Putamen (tissue), 1 donor: ENCODE results near the gene KCNMB2.

Experiments
- DNase-seq: peaks from one replicate; pipeline ENCODE4 v3.0.0-alpha.2; 2016; ENCODE audit warnings: low spot score

KCNMB2 gene

DNA sequence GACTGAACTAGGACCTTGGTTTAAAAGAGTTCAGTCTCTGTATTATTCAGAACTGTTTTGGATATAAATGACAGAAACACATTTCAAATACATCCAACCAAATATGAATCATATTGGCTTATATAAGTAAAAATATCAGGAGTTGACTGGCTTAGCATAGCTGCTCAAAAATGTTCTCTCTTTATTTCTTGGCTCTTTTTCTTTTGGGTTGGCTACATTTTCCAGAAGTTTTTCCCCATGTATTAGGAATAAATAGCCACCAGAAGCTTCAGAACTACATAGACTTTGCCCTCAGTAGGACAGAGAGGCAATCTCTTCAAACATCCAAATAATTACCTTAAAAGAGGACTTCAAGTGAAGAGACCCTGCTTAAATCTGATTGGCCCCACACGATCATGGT lies 32.7 kb downstream of the KCNMB2 start:
- DNase-seq: no peak

DNA sequence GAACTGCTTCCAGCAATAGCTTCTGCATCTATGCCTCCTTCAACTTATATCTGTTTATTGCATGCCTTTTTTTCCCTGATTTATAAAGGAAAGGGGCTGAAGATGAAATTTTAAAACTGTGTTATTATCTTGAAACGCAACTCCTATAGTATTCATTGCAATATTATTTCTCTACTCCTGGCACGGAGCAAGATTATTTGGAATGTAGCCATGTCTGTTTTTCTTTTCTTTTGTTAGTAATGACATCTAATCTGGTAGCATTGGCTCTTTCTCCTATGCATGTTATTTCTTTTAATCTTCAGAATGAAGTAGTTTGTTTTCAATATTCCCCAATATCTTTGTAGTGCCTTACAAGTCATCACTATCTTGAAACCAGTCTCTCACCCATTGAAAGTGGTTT lies 33.6 kb downstream of the KCNMB2 start:
- no peak for DNase-seq

DNA sequence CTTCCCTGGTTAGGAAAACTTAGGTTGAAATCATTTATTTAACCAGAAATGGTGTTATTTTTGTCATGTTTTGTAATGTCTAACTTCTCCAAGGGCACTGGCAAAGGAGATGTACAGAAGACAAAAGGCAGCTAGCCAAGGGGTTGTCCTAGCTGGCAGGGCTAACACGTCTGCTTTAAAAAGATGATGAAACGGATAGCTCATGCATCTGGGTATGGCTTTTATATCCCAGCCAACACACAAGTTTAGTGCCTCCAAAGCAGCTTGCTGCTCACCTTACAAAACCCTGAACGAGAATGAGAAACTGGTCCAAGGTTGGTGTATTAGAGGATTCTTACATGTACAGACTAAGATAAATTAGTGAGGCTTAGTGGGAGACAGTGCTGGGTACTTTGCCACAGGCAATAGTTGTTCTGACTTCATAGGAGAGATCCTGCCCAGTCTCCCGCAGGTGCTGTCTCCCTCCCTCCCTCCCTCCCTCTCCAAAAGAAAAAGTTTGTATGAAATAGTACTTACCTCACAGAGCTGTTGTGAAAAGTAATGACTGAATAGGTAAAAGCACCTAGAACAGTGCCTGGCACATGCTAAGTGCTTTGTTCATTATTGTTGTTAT lies 47.8 kb downstream of the KCNMB2 start:
- DNase-seq: no peak

DNA sequence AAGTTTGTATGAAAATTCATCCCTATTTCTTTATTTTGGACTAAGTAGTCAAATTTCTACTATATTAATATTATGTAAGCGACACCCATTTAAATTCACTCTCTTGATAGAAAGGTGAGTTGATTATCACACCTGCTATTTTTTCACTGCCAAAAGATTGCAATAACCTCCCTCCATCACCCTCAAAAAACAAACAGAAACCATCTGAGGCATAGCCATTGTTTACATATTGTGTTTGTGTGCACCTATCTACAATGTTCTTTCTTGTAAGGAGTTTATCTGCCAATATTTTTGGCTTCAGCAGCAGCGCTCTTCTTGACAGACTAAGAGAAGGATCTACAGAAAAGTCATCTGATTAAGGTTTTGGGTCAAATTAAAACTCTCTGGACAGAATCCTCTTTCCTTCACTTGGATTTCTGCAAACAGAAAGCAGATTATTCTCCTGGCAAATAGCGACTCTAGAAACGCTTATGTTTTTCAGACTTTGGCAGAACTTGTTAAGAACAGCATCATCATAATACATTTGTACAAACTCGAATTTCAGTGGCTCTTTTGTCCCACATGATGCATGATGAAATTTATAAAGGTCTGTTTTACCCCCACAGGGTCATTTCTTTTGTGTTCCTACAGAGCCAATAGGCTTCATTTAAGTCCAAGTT lies 48.6 kb downstream of the KCNMB2 start:
- DNase-seq: no peak

DNA sequence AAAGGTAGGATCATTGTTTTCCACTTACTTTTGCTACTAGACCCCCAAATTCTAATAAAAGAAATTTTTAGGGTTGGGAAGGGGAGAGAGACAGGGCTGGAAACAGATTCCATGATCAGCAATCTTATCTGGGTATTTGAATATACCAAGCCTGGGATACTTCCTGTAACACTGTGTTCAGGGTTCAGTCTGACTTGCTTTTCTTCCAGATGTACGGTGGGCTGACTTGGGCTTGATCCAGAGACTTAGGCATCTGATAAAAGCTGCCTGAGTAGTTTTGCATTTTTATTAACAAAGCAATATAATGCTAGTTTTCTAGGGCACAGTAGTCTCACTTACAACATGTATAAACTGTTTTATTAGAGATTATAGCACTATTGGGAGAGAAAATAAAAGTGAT lies 49.2 kb downstream of the KCNMB2 start:
- no peak for DNase-seq

DNA sequence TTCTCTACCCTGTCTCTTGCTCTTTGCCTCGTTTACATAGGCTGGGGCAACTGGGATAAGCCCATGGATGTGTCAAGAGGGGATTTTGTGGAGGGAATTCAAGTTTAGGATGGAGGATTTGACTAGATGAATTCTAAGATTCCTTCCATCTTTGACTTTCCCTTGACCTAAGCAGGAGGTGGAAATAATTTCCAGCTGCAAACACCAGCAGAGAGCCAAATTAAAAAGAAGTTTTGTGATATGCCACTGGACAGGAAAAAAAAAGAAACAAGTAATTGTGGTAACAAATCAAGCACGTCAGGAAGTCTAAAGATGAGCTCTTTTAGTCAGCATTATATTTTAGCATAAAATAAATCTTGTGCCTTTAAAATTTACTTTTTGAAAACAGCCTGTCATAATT lies 49.8 kb downstream of the KCNMB2 start:
- DNase-seq: no peak

DNA sequence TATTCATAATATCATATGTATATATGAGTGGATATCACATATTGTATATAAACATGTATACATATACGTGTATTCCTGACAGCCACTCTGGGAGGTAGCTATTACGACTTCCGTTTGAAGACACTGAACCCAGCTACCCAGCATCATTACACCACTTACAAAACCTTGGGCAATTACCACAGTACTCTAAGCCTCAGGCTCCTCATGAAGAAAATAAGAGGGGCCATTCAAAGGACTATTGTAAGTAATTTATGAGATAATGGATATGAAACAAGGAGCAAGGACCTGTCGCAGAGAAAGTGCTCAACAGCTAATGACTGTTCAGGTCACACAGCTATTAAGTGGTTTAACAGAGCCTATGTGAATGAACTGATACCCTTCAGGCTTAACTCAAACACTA lies 52.4 kb downstream of the KCNMB2 start:
- DNase-seq: no peak

DNA sequence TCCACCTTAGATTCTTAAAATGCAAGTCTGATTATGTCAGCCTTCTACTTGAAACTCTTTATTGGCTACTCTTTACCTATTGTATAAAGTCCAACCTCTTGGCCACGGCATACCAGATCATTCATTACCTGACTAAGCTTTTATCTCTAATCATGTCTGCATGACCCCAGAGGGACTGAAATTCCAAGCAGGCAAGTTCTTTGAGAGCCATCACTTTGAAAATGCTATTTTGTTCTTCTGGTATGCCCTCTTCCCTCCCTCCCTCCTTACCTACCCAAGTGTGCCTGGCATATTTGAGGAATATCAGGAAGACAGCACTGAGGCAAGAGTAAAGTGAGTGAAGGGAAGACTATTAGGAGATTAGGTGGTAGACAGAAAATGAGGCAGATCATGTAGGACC lies 57.5 kb downstream of the KCNMB2 start:
- DNase-seq: no peak

DNA sequence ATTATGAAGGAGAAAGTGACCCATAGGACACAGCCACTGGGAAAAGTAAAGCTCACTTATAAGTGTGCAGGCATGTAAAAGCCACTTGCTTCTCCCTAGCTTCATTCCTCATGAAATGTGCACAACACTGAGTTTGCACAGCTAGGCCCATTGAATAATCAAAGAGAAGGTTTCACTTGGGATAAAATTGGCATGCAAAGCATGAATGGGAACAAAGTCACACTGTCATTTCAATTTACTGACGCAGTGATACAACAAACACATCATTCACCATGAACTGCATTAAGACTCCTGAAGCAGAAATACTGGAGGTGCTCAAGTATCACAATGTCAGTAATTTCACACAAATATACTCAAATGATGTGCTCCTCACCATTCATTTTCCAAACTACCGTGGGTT lies 61.1 kb downstream of the KCNMB2 start:
- DNase-seq: peak; percentile 15

DNA sequence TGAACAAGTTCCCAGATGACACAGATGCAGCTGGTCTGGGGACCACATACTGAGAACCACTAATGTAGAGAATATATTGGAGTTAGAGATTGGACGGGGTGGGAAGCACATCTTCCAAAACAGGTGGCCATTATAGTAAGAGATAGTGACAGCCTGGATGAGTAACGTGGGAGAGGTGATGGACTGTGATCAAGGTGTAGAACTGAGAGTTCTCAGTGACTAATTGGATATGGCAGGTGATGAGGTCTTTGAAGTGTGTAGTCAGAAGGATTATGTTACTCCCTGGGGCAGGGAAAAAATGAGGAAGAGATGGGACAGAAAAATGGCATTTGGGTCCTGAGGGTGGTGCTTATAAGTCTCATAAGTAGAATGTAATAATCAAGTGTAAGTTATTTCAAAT lies 66.6 kb downstream of the KCNMB2 start:
- no peak for DNase-seq

DNA sequence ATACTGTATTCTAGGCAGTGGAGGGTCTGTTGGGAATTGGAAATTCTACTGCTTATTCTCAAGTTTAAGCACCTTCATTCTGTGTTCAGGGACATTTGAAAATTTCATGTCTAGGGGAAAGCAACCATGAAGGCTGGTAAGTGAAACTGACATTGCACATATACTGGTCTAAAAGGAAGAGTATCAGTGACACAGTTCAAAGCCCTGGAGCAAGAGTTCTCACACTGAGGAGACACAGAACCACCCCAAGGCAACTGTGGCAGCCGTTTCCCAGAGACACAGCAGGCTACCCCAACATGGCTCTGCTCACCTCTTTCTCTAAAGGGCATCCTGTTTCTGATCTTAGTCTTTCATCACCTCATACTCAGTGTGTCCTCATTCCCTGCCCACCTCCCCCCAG lies 67.5 kb downstream of the KCNMB2 start:
- DNase-seq: no peak

DNA sequence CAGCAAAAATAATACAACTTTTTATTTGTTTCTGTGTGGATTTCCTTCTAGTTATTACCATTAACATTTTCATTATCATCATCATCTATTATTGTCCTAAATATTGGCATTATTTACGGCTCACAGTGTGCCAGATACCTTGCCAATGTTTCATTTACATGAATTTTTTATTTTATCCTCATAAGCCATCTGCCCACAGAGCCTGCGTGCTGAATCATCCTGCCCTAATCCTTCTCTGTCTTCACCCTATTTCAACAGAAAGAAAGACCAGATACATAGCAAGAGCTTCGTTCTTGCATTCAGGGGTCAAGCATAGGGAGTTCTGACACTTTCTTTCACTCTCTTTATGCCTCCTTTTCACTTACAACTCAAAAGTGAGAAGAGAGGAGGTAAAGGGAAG lies 82.0 kb downstream of the KCNMB2 start:
- DNase-seq: no peak

DNA sequence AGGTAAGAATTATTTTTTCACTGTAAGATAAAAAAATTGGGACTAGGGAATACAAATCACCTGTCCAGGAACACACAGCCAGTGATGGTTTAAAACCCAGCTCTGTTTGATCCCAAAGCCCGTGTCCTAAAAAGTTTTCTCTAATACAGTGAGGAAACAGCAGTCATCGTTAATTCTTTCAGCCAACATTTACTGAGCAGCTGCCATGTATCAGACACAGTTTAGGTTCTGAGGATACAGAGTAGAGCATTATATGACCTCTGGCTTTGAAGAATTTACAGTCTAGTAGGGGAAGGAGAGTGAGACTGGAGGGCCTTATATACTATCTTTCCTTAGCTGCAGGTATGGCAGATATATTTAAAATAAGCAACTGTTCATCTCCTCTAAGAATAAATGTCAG lies 82.7 kb downstream of the KCNMB2 start:
- no peak for DNase-seq

DNA sequence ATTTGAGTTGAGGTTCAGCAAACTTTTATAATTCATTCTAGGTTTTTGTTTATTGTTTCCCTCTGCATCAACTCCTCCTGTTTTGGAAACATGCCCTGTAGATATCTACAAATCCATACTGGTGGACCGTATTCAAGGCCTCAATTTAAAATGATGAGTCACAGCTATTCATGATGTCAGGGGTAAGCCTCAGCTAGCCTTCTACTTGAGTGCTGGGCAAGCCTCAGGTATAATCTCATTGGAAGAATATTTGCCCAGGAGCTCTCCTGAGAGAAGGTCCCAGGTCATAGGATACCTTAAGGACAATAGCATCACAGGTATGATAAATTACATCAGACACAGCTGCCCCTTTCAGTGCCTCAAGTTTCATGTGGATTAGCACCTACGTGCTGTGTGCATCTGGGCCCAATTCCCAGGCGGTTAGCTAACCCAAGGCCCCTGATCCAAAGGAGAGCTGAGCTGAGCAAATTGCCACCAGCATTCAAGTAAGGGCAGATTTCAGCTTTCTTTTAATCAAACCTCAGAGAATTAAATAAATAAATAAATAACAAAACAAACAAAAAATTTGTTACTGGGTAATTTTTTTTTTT lies 87.5 kb downstream of the KCNMB2 start:
- DNase-seq: no peak

DNA sequence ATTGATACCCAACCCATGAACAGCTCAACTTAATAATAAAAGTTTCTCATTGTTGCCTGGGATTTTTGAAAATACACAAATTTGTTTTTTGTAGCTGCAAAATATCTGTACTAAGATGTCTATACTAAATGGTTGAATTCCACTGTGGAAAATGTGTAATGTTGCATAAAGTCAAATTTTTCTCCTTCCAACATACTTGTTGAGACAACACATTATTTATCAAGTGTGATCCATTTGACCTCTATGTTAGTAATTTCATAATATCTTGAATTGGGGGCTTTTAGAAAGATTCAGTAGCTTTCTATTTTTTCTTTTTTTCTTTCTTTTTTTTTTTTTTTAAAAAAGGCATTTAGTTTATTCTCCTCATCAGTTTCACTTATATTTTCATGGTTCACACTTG lies 88.0 kb downstream of the KCNMB2 start:
- DNase-seq: no peak

DNA sequence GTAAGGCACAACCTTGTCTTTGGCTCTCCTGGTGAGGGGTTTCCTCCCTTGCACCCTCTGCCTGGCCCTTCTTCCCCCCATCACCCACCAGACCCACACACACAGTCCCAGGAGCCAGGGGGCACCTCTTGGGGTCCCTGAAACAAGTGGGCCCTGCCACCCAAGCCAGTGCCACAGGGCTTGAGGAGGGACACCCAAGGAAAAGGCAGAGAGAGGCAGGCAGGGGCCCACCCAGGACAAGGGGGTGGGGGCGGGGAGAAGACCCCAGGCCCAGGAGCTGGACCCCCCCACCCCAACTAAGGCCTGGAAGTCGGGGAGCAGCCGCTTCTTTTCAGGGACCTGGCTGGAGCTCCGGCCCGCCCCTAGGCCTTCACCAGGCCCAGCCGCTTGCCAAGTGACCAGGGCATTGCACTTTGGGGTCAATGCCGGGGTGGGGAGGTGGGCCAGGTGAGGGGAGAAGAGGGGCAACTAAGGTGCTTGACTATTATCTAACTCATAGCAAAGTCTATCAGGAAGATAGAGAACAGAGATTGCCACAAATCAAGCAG lies 88.9 kb downstream of the KCNMB2 start:
- no peak for DNase-seq

DNA sequence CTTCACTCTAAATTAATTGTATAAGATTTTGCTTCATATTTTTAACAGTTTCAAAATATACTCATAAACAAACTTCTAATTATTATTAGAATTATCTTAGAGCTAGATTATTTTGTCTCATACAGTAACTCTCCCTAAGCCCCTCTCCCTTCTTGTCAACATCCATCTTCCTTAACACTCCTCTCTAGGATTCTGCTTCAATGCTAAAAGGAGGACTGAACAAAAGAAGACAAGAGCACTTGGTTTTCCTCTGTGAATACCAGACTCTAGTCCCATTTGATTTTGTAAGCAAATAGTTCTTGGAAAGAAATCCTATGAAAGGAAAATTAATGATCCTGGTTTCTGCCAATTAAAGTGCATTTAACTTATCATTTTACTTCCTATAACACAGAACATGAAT lies 91.8 kb downstream of the KCNMB2 start:
- no peak for DNase-seq

DNA sequence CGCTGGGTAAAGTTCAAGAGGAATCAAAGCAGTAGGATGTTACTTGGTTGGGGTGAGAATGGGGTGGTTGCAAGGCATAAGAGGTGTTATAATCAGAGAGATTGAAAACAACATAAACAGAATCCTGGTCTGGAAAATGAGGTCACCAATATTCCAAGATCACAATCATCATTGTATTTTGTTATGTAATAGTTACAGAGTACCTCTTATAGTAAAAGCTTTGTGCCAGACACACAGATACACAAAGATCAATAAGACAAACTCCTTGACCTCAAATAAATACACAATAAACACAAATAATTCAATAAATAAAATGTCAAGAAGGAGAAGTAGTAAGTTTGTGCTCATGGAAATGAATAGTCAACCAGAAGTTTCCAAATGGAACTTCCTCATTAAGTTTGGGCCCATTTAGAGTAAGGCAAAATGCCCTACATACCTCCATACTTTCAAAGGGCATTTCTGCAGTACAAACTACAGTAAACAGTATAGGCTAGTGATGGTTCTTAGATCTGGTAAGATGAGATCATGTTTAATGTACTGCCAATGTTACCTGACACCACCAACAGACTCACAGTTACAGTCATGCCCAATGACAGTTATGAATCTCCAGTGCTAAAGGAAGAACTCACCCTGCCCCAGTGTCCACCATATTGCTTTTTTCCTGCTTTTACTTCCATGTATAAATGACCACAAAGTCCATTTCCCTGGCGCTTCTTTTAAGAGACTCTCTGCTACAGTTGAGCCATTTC lies 93.4 kb downstream of the KCNMB2 start:
- no peak for DNase-seq

DNA sequence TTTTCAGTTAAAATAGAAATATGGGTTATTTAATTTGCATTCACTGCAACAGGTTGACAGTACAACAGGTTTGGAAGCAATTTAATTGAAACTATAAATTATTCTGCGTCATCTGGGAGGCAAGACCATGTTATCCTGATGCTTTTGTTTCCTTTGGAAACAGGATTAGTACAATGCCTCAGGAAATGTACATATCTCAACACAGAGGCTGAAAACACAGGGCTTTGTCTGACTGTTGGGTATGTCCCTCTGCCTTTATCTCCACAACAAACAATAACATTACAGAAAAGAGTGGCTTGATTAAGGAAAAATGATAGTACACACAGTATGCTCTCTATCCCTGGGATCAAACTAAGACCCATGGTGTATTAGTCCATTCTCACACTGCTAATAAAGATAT lies 95.7 kb downstream of the KCNMB2 start:
- no peak for DNase-seq

DNA sequence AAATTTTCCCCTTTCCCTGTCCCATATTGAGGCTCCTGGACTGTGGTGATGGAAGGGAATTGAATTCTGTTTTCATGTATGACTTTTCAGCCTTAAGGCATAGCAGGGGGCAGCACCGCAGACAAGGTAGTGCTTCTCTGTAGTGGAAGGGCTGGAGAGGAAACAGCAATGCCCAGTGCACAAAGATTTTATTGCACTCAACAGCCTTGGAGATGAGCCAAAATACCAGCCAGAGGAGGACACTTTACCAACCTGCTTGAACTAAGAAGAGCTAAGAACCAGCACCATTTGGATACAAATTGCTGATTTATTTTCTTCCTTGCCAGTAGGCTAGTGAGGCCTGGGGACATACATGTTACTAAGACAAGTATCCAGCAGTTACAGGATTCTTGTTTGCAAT lies 98.7 kb downstream of the KCNMB2 start:
- no peak for DNase-seq

DNA sequence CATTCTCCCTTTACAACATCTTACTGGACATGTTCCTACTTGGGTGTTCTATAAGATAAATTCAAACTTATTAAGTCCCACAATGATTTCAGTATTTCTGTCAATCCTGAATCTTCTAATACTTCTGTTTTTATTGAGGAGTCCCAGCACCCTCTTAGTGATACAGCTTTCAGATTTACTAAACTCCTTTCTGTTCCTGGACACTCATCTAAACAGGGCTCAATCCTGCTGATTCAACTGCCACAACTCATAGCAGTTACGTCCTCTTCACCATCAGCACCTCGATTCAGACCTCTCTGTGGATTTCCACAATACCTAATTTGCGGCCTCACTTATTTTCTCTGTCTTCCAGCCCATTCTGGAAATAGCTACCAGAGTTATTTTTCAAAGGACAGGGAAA lies 101.6 kb downstream of the KCNMB2 start:
- DNase-seq: no peak

DNA sequence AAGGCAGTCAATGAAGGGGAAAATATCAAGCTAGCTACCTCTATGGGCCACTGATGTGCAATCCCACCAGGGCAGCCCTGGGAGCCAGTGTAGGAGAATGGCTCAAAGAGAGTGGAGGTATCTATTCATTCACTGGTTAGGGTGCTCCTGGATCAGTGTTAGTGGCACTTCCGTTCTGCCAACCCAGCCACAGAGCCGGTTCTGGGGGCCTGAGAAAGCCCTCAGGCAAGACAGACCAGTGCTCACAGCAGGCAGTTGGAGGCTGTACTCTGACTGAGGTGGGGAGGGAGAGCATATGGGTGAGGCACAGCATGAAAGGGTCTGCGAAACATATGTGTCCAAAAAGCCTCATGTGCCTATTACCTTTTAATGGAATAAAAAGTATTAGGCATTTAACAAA lies 109.3 kb downstream of the KCNMB2 start:
- DNase-seq: no peak
